GM10248 (cell line): ENCODE data around the gene CCT4.
A peak's percentile ranks its signal among the peaks of the same experiment; 100 is the strongest.

ENCODE experiments used
- CTCF ChIA-PET: fragments of 300-600 bp; sonication (Branson Sonifier 250); formaldehyde crosslinking; extraction: SDS; loops from one replicate; lab custom pipeline; 2021; ENCODE audit warnings: antibody characterized with exemption; lab: Yijun Ruan, JAX
- POLR2A ChIA-PET: fragments of 350-650 bp; sonication (Branson Sonifier 250); formaldehyde crosslinking; extraction: SDS; loops from one replicate; lab custom pipeline; 2020; ENCODE audit warnings: antibody characterized with exemption; lab: Yijun Ruan, JAX
- DNase-seq: peaks from one replicate; pipeline ENCODE4 v3.0.0; 2012; ENCODE audit errors: extremely low spot score
- TF ChIP-seq, protein P1 (sequence below): IDR thresholded peaks from 2 replicates; pipeline ENCODE4 v1.5.1; 2012; ENCODE audit warnings: mild to moderate bottlenecking, low read depth; ENCODE audit errors: extremely low read depth, missing control alignments, control extremely low read depth

Gene CCT4

DNA sequence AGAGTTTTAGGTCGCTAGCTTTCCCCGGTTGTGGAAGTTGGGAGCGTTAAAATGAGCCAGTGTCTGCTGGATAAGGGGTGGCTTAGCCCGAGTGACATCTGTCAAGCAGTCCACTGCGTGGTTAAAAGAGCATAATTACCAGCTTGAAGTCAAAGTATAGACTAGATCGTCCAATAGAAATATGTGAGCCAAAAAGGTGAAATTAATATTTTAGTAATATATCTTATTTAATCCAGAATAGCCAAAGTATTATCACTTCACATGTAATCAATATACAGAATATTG, 17.7 kb upstream of the CCT4 start:
- ChIA-PET CTCF (interaction anchor here (1.1 to 1.7 kb wide), 4 partner anchors 11 to 551 kb away, joined by 3 to 7 read pairs (median 4); no protein-coding TSS in a partner anchor), POLR2A (no interaction called here)
- TF ChIP-seq, protein P1, sequence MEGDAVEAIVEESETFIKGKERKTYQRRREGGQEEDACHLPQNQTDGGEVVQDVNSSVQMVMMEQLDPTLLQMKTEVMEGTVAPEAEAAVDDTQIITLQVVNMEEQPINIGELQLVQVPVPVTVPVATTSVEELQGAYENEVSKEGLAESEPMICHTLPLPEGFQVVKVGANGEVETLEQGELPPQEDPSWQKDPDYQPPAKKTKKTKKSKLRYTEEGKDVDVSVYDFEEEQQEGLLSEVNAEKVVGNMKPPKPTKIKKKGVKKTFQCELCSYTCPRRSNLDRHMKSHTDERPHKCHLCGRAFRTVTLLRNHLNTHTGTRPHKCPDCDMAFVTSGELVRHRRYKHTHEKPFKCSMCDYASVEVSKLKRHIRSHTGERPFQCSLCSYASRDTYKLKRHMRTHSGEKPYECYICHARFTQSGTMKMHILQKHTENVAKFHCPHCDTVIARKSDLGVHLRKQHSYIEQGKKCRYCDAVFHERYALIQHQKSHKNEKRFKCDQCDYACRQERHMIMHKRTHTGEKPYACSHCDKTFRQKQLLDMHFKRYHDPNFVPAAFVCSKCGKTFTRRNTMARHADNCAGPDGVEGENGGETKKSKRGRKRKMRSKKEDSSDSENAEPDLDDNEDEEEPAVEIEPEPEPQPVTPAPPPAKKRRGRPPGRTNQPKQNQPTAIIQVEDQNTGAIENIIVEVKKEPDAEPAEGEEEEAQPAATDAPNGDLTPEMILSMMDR, result no peak
- DNase-seq, result no peak

DNA sequence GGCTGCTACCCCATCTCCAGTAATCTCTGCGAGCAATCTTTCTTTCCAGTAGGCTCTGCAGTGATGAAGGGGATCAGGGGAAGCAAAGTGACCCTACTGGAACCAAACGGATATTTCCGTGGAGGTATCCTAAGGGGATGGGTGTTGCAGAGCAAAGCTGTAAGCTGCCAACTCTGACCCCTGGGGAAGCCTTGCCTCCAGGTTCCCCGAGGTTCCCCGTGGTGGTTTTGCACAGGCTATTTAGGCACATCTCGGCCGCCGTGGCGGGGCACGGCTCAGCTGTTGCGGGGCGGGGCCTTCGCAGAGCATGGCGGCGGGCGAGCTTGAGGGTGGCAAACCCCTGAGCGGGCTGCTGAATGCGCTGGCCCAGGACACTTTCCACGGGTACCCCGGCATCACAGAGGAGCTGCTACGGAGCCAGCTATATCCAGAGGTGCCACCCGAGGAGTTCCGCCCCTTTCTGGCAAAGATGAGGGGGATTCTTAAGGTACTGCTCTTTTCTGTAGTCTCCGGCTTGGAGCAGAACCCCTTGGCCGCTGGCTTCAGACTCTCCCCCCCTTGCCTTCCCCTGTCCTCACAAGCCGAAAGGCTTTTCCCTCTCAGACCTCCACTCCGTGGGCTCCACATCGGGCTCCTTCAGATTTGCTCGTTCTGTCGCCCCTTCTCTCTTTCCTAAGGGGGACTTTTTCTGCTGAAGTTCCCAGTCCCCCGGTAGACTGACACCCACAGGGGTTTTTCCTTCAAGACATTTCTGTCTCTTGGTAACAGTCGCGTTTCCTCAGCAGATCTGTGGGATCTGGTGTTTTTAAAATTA, 17.1 kb upstream of the CCT4 start, which contains the start of gene COMMD1:
Gene COMMD1, plus strand, starts transcription at position 303 of the 814 bp plus-strand sequence. Its CDS starts 5 bp downstream, at position 308.
- TF ChIP-seq, protein P1, result no peak
- CTCF ChIA-PET, result interaction anchor here (0.8 to 1.7 kb wide), 6 partner anchors 10 to 552 kb away, joined by 3 to 7 read pairs (median 4); no protein-coding TSS in a partner anchor
- POLR2A ChIA-PET, result interaction anchor here (0.6 kb wide), 1 partner anchor 765 kb away, joined by 3 read pairs; no protein-coding TSS in a partner anchor
- peak; percentile 83 for DNase-seq

DNA sequence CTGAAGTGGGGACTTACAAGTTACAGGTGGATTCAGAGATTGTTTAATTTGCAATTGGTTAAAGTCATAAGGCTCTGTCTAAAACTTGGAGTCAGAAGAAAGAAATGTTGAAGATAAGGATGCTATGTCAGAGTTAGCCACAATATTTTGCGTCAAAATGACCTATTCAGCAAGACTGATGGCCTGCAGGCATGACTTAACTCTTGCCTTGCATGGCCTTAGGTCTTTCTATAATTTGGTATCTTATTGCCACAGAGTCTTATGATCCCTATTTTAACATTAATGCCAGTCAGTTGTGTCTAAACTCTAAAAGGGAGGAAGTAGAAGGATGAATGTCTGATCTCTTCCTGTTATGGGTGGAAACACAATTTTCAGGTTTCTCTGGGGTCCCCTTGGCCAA, 11.8 kb upstream of the CCT4 start:
- POLR2A ChIA-PET, result no interaction called here
- TF ChIP-seq, protein P1, result no peak
- CTCF ChIA-PET, result no interaction called here
- no peak for DNase-seq

DNA sequence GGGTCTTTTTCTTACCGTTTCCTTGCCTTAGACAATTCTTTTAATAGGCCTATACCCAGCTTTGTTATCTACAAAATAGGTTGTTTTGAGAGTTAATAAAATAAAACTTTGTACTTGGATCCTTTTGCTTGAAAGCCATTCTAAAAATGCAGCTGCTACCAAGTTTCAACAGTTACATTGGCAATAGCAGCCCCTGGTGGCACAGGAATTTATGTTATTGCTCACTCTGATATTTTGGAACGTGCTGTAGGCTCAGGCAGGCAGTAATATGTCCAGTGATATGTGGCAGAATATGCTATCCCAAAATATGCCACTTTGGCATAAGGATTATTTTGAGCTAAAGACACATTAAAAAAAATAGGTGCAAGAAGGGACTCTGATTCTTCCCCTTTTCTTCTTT, 10.4 kb upstream of the CCT4 start:
- TF ChIP-seq, protein P1, result peak; percentile 34
- ChIA-PET POLR2A (no interaction called here), CTCF (interaction anchor here (0.8 to 1.8 kb wide), 3 partner anchors 11 to 57 kb away, joined by 3 to 9 read pairs (median 3); no protein-coding TSS in a partner anchor)
- DNase-seq, result no peak

DNA sequence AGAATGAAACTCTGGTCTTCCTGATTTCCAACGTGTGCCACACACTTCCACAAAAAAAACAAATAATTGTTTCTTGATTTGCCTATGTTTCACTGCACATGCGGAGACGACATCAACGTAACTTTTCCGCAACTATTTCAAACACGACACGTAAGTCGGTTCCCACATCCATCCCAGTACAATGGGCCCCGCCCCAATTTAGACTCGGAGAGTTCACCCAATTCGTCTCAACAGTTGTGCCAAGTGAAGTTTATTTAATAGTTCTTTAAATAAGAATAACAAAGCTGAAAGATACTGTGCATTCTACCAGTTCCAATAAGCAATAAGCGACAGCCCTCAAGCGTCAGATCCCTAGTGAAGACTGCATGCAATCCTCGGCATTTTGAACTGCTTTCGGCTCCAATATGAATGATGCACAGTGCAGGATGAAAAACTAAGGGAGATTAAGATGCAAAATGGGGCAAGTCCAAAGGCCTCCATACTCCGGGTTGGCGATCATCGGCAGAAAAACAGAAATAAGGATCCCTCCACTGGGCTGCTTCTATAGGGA, 664 bp downstream of the CCT4 start:
- no peak for DNase-seq
- CTCF ChIA-PET, result no interaction called here
- POLR2A ChIA-PET, result no interaction called here

More for the DNA sequence above, 664 bp downstream of the CCT4 start:
- TF ChIP-seq, protein P1, result no peak
